Measurements from ENCODE around the gene RENBP. TPM values are rescaled to one million over a fixed set of nuclear protein-coding genes. Genes with fewer than 3 reads are reported as not detected.

RENBP gene
- total RNA-seq, 2 experiments from 2014 or later: 8.6 to 9.3 TPM

GRCh38 chrX:153901753-153902140 lies 42.7 kb downstream of the RENBP start:
- Mint-ChIP-seq H3K9me3 (no peaks in the 10 kb centered on the region), H3K4me3 (peak overlapping the region; percentile 23), H3K4me1 (ENCODE audit: low read depth) (peaks cover 49% of the 10 kb centered on the region), H3K27ac (peak overlapping the region; percentile 39), H3K27me3 (no peaks in the 10 kb centered on the region), H3K36me3 (ENCODE audit: low read depth) (no peaks in the 10 kb centered on the region)
- ChIA-PET POLR2A (no interaction called here), CTCF (interaction anchor here (0.9 kb wide), 1 partner anchor 45 kb away, joined by 3 read pairs; no protein-coding TSS in a partner anchor)
- no peaks in the 10 kb centered on the region for H3K27me3 ChIP-seq (ENCODE audit: control insufficient read depth in 1 of 2, insufficient read depth in 2 of 2, low read length in 2 of 2)
- DNase-seq (no peak), ATAC-seq (ENCODE audit: poor library complexity) (no peak)
- no peak overlapping the region for H3K27ac ChIP-seq (ENCODE audit: low read depth in 1 of 2, low read length in 2 of 2)
- H3K4me1 ChIP-seq (ENCODE audit: insufficient read depth, low read length): peaks cover 58% of the 10 kb centered on the region
- H3K4me3 ChIP-seq (ENCODE audit: low read length): no peak overlapping the region
- no peaks in the 10 kb centered on the region for H3K36me3 ChIP-seq (ENCODE audit: insufficient read depth, low read length)
- intact Hi-C loops (cut with DNase I, micrococcal nuclease): loop anchor here in 1 of 2 experiments (5.0 kb wide), 1 partner anchor 74 kb away; no protein-coding TSS in a partner anchor
- H3K9me3 ChIP-seq (ENCODE audit: control insufficient read depth in 1 of 2, insufficient read depth in 1 of 2, low read length in 2 of 2): no peaks in the 10 kb centered on the region
- TF ChIP-seq, protein P1, sequence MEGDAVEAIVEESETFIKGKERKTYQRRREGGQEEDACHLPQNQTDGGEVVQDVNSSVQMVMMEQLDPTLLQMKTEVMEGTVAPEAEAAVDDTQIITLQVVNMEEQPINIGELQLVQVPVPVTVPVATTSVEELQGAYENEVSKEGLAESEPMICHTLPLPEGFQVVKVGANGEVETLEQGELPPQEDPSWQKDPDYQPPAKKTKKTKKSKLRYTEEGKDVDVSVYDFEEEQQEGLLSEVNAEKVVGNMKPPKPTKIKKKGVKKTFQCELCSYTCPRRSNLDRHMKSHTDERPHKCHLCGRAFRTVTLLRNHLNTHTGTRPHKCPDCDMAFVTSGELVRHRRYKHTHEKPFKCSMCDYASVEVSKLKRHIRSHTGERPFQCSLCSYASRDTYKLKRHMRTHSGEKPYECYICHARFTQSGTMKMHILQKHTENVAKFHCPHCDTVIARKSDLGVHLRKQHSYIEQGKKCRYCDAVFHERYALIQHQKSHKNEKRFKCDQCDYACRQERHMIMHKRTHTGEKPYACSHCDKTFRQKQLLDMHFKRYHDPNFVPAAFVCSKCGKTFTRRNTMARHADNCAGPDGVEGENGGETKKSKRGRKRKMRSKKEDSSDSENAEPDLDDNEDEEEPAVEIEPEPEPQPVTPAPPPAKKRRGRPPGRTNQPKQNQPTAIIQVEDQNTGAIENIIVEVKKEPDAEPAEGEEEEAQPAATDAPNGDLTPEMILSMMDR (IDR thresholded peaks at IDR 0.05): no peak

- ATAC-seq (ENCODE audit: poor library complexity) (peak; percentile 86), DNase-seq (peak; percentile 23 to 87 (median 52))
- Histone ChIP-seq H3K4me3 (ENCODE audit: low read length) (no peak overlapping the region), H3K27ac (ENCODE audit: low read depth in 1 of 2, low read length in 2 of 2) (no peak overlapping the region), H3K9me3 (ENCODE audit: control insufficient read depth in 1 of 2, insufficient read depth in 1 of 2, low read length in 2 of 2) (no peaks in the 10 kb centered on the region), H3K27me3 (ENCODE audit: control insufficient read depth in 1 of 2, insufficient read depth in 2 of 2, low read length in 2 of 2) (no peaks in the 10 kb centered on the region), H3K4me1 (ENCODE audit: insufficient read depth, low read length) (peaks cover 58% of the 10 kb centered on the region), H3K36me3 (ENCODE audit: insufficient read depth, low read length) (no peaks in the 10 kb centered on the region)
- POLR2A ChIA-PET: interaction anchor here (0.6 kb wide), 1 partner anchor 26 kb away, joined by 4 read pairs; no protein-coding TSS in a partner anchor
- Mint-ChIP-seq H3K27me3 (no peaks in the 10 kb centered on the region), H3K27ac (peak overlapping the region; percentile 39), H3K36me3 (ENCODE audit: low read depth) (no peaks in the 10 kb centered on the region), H3K4me1 (ENCODE audit: low read depth) (peaks cover 50% of the 10 kb centered on the region), H3K9me3 (no peaks in the 10 kb centered on the region), H3K4me3 (peak overlapping the region; percentile 37)
- TF ChIP-seq, protein P1 (IDR thresholded peaks at IDR 0.05): no peak
- intact Hi-C loops (cut with DNase I, micrococcal nuclease): loop anchor here in 1 of 2 experiments (5.0 kb wide), 1 partner anchor 74 kb away; no protein-coding TSS in a partner anchor
- CTCF ChIA-PET: interaction anchor here (0.6 to 0.9 kb wide), 2 partner anchors 46 to 73 kb away, joined by 3 read pairs; no protein-coding TSS in a partner anchor
Observed at GRCh38 chrX:153900831-153901752, 43.4 kb downstream of the RENBP start.

DNA sequence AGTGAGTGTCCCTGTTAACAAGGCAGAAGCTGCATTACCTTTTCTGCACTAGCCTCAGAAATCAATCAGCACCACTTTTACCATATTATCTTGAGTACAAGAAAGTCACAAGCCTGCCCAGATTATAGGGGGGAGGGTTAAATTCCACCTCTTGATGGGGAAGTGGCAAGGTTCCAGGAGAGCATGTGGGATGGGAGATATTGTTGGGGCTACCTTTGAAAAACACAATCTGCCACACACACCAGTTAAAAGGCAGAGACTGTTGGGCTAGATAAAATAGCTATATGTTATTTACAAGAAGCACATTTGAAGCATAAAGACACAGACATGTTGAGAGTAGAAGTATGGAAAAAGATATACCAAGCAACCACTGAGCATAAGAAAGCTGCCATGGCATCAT lies 46.5 kb downstream of the RENBP start:
- ATAC-seq (ENCODE audit: poor library complexity) (no peak), DNase-seq (no peak)
- no peaks in the 10 kb centered on the region for H3K9me3 ChIP-seq (ENCODE audit: control insufficient read depth in 1 of 2, insufficient read depth in 1 of 2, low read length in 2 of 2)
- CTCF ChIA-PET: interaction anchor here (1.4 kb wide), 1 partner anchor 25 kb away, joined by 3 read pairs; no protein-coding TSS in a partner anchor
- POLR2A ChIA-PET: interaction anchor here (1.0 kb wide), 1 partner anchor 9 kb away, joined by 3 read pairs; no protein-coding TSS in a partner anchor
- H3K4me3 ChIP-seq (ENCODE audit: low read length): no peak overlapping the region
- H3K4me1 Mint-ChIP-seq (ENCODE audit: low read depth): peaks cover 30% of the 10 kb centered on the region
- no peak overlapping the region for H3K27ac ChIP-seq (ENCODE audit: low read depth in 1 of 2, low read length in 2 of 2)
- H3K27me3 ChIP-seq (ENCODE audit: control insufficient read depth in 1 of 2, insufficient read depth in 2 of 2, low read length in 2 of 2): no peaks in the 10 kb centered on the region
- intact Hi-C loops (cut with DNase I, micrococcal nuclease): loop anchor here in 1 of 2 experiments (5.0 kb wide), 1 partner anchor 81 kb away; no protein-coding TSS in a partner anchor
- no peak overlapping the region for H3K27ac Mint-ChIP-seq
- no peaks in the 10 kb centered on the region for H3K27me3 Mint-ChIP-seq
- TF ChIP-seq, protein P1 (IDR thresholded peaks at IDR 0.05): no peak
- no peaks in the 10 kb centered on the region for H3K9me3 Mint-ChIP-seq
- H3K4me3 Mint-ChIP-seq: no peak overlapping the region
- peaks cover 27% of the 10 kb centered on the region for H3K4me1 ChIP-seq (ENCODE audit: insufficient read depth, low read length)
- H3K36me3 Mint-ChIP-seq (ENCODE audit: low read depth): no peaks in the 10 kb centered on the region
- H3K36me3 ChIP-seq (ENCODE audit: insufficient read depth, low read length): no peaks in the 10 kb centered on the region

All from CD4-positive, alpha-beta T cell (primary cell).